ENCODE measurements around the gene GEMIN7. TPM values are rescaled to one million over a fixed set of nuclear protein-coding genes. Genes with fewer than 3 reads are reported as not detected.
A peak's percentile ranks its signal among the peaks of the same experiment; 100 is the strongest.

GEMIN7 gene
- total and polyA plus RNA-seq, 2 experiments from 2014 or later: 49.6 to 90.5 TPM

DNA sequence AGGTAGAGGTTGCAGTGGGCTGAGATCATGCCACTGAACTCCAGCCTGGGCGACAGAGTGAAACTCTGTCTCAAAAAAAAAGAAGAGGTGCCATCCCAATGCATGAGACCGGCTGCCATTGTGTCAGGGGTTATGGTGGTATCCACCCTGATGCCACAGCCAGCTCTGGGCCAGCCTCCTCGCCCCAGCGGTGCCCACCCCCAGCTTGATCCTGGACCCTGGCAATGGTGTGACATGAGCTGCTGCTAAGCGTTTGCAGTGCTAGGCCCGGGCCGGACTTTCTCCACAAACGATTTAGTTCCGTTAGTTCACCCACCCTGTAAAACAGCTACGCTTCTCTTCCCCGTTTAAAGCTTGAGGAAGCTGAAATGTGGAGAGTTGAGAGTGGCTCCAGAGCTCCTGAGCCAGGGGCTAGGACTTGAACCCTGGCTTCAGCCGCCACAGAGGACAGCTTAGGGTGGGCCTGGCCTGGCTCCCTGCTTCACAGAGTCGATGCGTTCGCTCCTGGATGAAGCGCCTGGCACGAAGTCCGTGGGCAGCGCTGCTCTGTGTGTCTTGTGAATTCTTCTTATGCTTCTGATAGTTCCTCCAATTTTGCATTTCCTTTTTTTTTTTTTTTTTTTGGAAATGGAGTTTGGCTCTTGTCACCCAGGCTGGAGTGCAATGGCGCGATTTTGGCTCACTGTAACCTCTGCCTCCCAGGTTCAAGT lies 56.3 kb downstream of the GEMIN7 start:
- Histone ChIP-seq H3K79me2 (replicated peaks; ENCODE audit: insufficient read depth) (peaks cover 62% of the 10 kb centered on the region), H3K9me2 (ENCODE audit: insufficient read depth) (no peaks in the 10 kb centered on the region), H3K36me3 (ENCODE audit: insufficient read depth) (no peaks in the 10 kb centered on the region), H3F3A (replicated peaks; ENCODE audit: low read depth) (no peaks in the 10 kb centered on the region), H3K27ac (ENCODE audit: low read depth) (no peak overlapping the region), H3K27me3 (ENCODE audit: insufficient read depth) (no peaks in the 10 kb centered on the region), H3K4me1 (ENCODE audit: insufficient read depth) (peaks cover 17% of the 10 kb centered on the region; the same call in 1 of the 2 replicates), H4K20me1 (replicated peaks; ENCODE audit: insufficient read depth) (peaks cover 5% of the 10 kb centered on the region), H3K4me2 (no peak overlapping the region), H2AFZ (no peak overlapping the region), H3K4me3 (no peak overlapping the region)
- H3K36me3 Mint-ChIP-seq (ENCODE audit: low read depth): no peaks in the 10 kb centered on the region; the same call in 2 of the 3 replicates
- H3K9me3 Mint-ChIP-seq: no peaks in the 10 kb centered on the region
- H3K4me3 Mint-ChIP-seq: no peak overlapping the region
- TF ChIP-seq POLR2AphosphoS5 (IDR thresholded peaks at IDR 0.05; ENCODE audit: low read depth): no peak
- TF ChIP-seq, protein P1, sequence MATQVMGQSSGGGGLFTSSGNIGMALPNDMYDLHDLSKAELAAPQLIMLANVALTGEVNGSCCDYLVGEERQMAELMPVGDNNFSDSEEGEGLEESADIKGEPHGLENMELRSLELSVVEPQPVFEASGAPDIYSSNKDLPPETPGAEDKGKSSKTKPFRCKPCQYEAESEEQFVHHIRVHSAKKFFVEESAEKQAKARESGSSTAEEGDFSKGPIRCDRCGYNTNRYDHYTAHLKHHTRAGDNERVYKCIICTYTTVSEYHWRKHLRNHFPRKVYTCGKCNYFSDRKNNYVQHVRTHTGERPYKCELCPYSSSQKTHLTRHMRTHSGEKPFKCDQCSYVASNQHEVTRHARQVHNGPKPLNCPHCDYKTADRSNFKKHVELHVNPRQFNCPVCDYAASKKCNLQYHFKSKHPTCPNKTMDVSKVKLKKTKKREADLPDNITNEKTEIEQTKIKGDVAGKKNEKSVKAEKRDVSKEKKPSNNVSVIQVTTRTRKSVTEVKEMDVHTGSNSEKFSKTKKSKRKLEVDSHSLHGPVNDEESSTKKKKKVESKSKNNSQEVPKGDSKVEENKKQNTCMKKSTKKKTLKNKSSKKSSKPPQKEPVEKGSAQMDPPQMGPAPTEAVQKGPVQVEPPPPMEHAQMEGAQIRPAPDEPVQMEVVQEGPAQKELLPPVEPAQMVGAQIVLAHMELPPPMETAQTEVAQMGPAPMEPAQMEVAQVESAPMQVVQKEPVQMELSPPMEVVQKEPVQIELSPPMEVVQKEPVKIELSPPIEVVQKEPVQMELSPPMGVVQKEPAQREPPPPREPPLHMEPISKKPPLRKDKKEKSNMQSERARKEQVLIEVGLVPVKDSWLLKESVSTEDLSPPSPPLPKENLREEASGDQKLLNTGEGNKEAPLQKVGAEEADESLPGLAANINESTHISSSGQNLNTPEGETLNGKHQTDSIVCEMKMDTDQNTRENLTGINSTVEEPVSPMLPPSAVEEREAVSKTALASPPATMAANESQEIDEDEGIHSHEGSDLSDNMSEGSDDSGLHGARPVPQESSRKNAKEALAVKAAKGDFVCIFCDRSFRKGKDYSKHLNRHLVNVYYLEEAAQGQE (IDR thresholded peaks at IDR 0.05; ENCODE audit: unreplicated experiment): no peak
- TF ChIP-seq, protein P2, sequence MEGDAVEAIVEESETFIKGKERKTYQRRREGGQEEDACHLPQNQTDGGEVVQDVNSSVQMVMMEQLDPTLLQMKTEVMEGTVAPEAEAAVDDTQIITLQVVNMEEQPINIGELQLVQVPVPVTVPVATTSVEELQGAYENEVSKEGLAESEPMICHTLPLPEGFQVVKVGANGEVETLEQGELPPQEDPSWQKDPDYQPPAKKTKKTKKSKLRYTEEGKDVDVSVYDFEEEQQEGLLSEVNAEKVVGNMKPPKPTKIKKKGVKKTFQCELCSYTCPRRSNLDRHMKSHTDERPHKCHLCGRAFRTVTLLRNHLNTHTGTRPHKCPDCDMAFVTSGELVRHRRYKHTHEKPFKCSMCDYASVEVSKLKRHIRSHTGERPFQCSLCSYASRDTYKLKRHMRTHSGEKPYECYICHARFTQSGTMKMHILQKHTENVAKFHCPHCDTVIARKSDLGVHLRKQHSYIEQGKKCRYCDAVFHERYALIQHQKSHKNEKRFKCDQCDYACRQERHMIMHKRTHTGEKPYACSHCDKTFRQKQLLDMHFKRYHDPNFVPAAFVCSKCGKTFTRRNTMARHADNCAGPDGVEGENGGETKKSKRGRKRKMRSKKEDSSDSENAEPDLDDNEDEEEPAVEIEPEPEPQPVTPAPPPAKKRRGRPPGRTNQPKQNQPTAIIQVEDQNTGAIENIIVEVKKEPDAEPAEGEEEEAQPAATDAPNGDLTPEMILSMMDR (conservative IDR thresholded peaks at IDR 0.05; ENCODE audit: low read depth in 2 of 2): no peak
- no peak for TF ChIP-seq NANOG (IDR thresholded peaks at IDR 0.05; ENCODE audit: borderline replicate concordance)
- TF ChIP-seq EZH2 (IDR thresholded peaks at IDR 0.05; ENCODE audit: low read depth, unreplicated experiment): no peak
- no peak for TF ChIP-seq CREB1 (CRISPR knock-in tag; IDR thresholded peaks at IDR 0.05; ENCODE audit: low read depth)
- TF ChIP-seq ZNF114 (CRISPR knock-in tag; IDR thresholded peaks at IDR 0.05): no peak
- no peak for TF ChIP-seq JUNB (IDR thresholded peaks at IDR 0.05; ENCODE audit: unreplicated experiment)
- no peak for TF ChIP-seq EZH2phosphoT487 (IDR thresholded peaks at IDR 0.05; ENCODE audit: unreplicated experiment)
- TF ChIP-seq ZNF331 (CRISPR knock-in tag; IDR thresholded peaks at IDR 0.05; ENCODE audit: low read depth): no peak
- TF ChIP-seq STAT1 (IDR thresholded peaks at IDR 0.05; ENCODE audit: unreplicated experiment): no peak
- TF ChIP-seq, protein P3, sequence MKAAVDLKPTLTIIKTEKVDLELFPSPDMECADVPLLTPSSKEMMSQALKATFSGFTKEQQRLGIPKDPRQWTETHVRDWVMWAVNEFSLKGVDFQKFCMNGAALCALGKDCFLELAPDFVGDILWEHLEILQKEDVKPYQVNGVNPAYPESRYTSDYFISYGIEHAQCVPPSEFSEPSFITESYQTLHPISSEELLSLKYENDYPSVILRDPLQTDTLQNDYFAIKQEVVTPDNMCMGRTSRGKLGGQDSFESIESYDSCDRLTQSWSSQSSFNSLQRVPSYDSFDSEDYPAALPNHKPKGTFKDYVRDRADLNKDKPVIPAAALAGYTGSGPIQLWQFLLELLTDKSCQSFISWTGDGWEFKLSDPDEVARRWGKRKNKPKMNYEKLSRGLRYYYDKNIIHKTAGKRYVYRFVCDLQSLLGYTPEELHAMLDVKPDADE (IDR thresholded peaks at IDR 0.05): no peak
- TF ChIP-seq, protein P4, sequence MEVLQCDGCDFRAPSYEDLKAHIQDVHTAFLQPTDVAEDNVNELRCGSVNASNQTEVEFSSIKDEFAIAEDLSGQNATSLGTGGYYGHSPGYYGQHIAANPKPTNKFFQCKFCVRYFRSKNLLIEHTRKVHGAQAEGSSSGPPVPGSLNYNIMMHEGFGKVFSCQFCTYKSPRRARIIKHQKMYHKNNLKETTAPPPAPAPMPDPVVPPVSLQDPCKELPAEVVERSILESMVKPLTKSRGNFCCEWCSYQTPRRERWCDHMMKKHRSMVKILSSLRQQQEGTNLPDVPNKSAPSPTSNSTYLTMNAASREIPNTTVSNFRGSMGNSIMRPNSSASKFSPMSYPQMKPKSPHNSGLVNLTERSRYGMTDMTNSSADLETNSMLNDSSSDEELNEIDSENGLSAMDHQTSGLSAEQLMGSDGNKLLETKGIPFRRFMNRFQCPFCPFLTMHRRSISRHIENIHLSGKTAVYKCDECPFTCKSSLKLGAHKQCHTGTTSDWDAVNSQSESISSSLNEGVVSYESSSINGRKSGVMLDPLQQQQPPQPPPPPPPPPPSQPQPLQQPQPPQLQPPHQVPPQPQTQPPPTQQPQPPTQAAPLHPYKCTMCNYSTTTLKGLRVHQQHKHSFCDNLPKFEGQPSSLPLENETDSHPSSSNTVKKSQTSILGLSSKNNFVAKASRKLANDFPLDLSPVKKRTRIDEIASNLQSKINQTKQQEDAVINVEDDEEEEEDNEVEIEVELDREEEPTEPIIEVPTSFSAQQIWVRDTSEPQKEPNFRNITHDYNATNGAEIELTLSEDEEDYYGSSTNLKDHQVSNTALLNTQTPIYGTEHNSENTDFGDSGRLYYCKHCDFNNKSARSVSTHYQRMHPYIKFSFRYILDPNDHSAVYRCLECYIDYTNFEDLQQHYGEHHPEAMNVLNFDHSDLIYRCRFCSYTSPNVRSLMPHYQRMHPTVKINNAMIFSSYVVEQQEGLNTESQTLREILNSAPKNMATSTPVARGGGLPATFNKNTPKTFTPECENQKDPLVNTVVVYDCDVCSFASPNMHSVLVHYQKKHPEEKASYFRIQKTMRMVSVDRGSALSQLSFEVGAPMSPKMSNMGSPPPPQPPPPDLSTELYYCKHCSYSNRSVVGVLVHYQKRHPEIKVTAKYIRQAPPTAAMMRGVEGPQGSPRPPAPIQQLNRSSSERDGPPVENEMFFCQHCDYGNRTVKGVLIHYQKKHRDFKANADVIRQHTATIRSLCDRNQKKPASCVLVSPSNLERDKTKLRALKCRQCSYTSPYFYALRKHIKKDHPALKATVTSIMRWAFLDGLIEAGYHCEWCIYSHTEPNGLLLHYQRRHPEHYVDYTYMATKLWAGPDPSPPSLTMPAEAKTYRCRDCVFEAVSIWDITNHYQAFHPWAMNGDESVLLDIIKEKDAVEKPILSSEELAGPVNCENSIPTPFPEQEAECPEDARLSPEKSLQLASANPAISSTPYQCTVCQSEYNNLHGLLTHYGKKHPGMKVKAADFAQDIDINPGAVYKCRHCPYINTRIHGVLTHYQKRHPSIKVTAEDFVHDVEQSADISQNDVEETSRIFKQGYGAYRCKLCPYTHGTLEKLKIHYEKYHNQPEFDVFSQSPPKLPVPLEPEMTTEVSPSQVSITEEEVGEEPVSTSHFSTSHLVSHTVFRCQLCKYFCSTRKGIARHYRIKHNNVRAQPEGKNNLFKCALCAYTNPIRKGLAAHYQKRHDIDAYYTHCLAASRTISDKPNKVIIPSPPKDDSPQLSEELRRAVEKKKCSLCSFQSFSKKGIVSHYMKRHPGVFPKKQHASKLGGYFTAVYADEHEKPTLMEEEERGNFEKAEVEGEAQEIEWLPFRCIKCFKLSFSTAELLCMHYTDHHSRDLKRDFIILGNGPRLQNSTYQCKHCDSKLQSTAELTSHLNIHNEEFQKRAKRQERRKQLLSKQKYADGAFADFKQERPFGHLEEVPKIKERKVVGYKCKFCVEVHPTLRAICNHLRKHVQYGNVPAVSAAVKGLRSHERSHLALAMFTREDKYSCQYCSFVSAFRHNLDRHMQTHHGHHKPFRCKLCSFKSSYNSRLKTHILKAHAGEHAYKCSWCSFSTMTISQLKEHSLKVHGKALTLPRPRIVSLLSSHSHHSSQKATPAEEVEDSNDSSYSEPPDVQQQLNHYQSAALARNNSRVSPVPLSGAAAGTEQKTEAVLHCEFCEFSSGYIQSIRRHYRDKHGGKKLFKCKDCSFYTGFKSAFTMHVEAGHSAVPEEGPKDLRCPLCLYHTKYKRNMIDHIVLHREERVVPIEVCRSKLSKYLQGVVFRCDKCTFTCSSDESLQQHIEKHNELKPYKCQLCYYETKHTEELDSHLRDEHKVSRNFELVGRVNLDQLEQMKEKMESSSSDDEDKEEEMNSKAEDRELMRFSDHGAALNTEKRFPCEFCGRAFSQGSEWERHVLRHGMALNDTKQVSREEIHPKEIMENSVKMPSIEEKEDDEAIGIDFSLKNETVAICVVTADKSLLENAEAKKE (CRISPR knock-in tag; IDR thresholded peaks at IDR 0.05): no peak
- ATAC-seq (no peak), DNase-seq (ENCODE audit: low spot score) (no peak)
- H3K4me1 Mint-ChIP-seq: peaks cover 43% of the 10 kb centered on the region
- peaks cover 13% of the 10 kb centered on the region for H3K27me3 Mint-ChIP-seq (ENCODE audit: insufficient read depth, low read depth, poor library complexity)
- H3K27ac Mint-ChIP-seq: peak overlapping the region; percentile 23; the same call in 1 of the 2 replicates

All from GM23338 (cell line).